ENCODE data around the gene SLC12A4. TPM values are rescaled to one million over a fixed set of nuclear protein-coding genes. Genes with fewer than 3 reads are reported as not detected.

SLC12A4 gene
- total and polyA plus RNA-seq, 2 of the 13 experiments (the other 11 are each of a cell fraction or from before 2014, with no cell fraction given) = 65.1 to 84.3 TPM

DNA sequence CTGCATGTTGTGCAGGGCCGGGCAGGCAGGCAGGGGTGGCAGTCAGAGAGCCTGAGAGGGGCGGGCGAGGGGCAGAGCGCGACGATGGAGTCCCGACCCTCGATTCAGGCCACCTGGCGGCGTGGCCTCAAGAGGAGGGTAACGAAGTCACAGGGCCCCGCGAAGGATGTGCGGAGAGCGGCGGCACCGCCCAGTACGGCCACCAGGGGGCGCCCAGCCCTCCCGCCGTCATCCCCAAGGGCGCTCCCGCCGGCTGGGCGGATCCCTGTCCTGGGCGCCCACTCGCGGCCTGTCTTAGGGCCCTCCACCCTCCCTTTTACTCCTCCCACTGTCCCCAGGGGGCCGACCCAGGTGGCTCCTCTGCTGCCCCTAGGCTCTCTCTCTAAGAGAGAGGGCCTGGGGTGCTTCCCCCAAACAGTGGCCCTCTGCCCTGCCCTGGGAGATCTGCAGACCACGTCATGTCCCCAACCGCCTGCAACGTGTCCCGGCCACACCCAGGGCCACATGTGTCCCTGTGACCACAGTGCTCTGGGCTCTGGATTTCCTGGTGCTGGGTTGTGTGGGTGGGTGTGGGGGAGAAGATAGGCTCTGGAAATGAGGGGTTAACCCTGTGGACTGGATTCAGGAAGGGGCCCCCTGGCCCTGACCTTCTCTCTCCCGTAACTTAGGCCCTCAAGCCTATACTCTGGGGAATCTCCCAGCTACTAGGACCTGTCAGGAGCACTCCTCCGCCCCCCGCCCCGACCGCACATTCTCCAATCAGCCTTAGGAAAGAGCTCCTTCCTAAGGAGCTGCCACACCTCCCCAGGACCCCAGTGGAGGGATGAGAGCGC, 25.0 kb upstream of the SLC12A4 start (continued):
- TF ChIP-seq, protein P1, sequence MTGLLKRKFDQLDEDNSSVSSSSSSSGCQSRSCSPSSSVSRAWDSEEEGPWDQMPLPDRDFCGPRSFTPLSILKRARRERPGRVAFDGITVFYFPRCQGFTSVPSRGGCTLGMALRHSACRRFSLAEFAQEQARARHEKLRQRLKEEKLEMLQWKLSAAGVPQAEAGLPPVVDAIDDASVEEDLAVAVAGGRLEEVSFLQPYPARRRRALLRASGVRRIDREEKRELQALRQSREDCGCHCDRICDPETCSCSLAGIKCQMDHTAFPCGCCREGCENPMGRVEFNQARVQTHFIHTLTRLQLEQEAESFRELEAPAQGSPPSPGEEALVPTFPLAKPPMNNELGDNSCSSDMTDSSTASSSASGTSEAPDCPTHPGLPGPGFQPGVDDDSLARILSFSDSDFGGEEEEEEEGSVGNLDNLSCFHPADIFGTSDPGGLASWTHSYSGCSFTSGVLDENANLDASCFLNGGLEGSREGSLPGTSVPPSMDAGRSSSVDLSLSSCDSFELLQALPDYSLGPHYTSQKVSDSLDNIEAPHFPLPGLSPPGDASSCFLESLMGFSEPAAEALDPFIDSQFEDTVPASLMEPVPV (CRISPR knock-in tag; IDR thresholded peaks at IDR 0.05) = no peak
- TF ChIP-seq, protein P2, sequence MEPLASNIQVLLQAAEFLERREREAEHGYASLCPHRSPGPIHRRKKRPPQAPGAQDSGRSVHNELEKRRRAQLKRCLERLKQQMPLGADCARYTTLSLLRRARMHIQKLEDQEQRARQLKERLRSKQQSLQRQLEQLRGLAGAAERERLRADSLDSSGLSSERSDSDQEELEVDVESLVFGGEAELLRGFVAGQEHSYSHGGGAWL (CRISPR knock-in tag; IDR thresholded peaks at IDR 0.05) = peak; percentile 75; the same call in 1 of the 2 replicates
- TF ChIP-seq ZFY (CRISPR knock-in tag; IDR thresholded peaks at IDR 0.05) = peak; percentile 78
- TF ChIP-seq TBX3 (IDR thresholded peaks at IDR 0.05; ENCODE audit: borderline replicate concordance) = no peak
- TF ChIP-seq ZC3H4 (CRISPR knock-in tag; IDR thresholded peaks at IDR 0.05; ENCODE audit: borderline replicate concordance) = peak; percentile 44; the same call in 1 of the 2 replicates
- TF ChIP-seq HOXD1 (CRISPR knock-in tag; IDR thresholded peaks at IDR 0.05) = peak; percentile 90
- peak; percentile 68; the same call in 1 of the 2 replicates for TF ChIP-seq MEF2D (CRISPR knock-in tag; IDR thresholded peaks at IDR 0.05)
- TF ChIP-seq PCBP2 (optimal IDR thresholded peaks at IDR 0.05; ENCODE audit: low read depth, low read length, poor library complexity, severe bottlenecking) = no peak
- TF ChIP-seq, protein P3, sequence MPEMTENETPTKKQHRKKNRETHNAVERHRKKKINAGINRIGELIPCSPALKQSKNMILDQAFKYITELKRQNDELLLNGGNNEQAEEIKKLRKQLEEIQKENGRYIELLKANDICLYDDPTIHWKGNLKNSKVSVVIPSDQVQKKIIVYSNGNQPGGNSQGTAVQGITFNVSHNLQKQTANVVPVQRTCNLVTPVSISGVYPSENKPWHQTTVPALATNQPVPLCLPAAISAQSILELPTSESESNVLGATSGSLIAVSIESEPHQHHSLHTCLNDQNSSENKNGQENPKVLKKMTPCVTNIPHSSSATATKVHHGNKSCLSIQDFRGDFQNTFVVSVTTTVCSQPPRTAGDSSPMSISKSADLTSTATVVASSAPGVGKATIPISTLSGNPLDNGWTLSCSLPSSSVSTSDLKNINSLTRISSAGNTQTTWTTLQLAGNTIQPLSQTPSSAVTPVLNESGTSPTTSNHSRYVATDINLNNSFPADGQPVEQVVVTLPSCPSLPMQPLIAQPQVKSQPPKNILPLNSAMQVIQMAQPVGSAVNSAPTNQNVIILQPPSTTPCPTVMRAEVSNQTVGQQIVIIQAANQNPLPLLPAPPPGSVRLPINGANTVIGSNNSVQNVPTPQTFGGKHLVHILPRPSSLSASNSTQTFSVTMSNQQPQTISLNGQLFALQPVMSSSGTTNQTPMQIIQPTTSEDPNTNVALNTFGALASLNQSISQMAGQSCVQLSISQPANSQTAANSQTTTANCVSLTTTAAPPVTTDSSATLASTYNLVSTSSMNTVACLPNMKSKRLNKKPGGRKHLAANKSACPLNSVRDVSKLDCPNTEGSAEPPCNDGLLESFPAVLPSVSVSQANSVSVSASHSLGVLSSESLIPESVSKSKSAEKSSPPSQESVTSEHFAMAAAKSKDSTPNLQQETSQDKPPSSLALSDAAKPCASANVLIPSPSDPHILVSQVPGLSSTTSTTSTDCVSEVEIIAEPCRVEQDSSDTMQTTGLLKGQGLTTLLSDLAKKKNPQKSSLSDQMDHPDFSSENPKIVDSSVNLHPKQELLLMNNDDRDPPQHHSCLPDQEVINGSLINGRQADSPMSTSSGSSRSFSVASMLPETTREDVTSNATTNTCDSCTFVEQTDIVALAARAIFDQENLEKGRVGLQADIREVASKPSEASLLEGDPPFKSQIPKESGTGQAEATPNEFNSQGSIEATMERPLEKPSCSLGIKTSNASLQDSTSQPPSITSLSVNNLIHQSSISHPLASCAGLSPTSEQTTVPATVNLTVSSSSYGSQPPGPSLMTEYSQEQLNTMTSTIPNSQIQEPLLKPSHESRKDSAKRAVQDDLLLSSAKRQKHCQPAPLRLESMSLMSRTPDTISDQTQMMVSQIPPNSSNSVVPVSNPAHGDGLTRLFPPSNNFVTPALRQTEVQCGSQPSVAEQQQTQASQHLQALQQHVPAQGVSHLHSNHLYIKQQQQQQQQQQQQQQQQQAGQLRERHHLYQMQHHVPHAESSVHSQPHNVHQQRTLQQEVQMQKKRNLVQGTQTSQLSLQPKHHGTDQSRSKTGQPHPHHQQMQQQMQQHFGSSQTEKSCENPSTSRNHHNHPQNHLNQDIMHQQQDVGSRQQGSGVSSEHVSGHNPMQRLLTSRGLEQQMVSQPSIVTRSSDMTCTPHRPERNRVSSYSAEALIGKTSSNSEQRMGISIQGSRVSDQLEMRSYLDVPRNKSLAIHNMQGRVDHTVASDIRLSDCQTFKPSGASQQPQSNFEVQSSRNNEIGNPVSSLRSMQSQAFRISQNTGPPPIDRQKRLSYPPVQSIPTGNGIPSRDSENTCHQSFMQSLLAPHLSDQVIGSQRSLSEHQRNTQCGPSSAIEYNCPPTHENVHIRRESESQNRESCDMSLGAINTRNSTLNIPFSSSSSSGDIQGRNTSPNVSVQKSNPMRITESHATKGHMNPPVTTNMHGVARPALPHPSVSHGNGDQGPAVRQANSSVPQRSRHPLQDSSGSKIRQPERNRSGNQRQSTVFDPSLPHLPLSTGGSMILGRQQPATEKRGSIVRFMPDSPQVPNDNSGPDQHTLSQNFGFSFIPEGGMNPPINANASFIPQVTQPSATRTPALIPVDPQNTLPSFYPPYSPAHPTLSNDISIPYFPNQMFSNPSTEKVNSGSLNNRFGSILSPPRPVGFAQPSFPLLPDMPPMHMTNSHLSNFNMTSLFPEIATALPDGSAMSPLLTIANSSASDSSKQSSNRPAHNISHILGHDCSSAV (CRISPR knock-in tag; IDR thresholded peaks at IDR 0.05; ENCODE audit: borderline replicate concordance) = no peak
- 0 out of 2 replicates have a peak, but pooled peaks have one; percentile 15 for TF ChIP-seq PRMT3 (CRISPR knock-in tag; IDR thresholded peaks at IDR 0.05; ENCODE audit: borderline replicate concordance, low read depth)
- no peak for TF ChIP-seq TCF12 (IDR thresholded peaks at IDR 0.05)
- TF ChIP-seq TCF12 (CRISPR knock-in tag; IDR thresholded peaks at IDR 0.05) = no peak
- TF ChIP-seq ZNF367 (CRISPR knock-in tag; IDR thresholded peaks at IDR 0.05; ENCODE audit: borderline replicate concordance) = no peak
- TF ChIP-seq ZFP36L2 (CRISPR knock-in tag; IDR thresholded peaks at IDR 0.05) = 0 out of 2 replicates have a peak, but pooled peaks have one; percentile 67
- no peak for TF ChIP-seq KLF11 (CRISPR knock-in tag; IDR thresholded peaks at IDR 0.05)
- TF ChIP-seq KDM4B (CRISPR knock-in tag; IDR thresholded peaks at IDR 0.05) = 0 out of 2 replicates have a peak, but pooled peaks have one; percentile 23
- TF ChIP-seq HDAC1 (CRISPR knock-in tag; IDR thresholded peaks at IDR 0.05) = peak; percentile 59
